ENCODE results near the gene ZBTB12.
"Not testable (repeated sequence)": the region's sequence is repeated elsewhere in the genome, so short reads cannot be mapped to it uniquely, and the experiment has no call there.

ZBTB12 gene

DNA sequence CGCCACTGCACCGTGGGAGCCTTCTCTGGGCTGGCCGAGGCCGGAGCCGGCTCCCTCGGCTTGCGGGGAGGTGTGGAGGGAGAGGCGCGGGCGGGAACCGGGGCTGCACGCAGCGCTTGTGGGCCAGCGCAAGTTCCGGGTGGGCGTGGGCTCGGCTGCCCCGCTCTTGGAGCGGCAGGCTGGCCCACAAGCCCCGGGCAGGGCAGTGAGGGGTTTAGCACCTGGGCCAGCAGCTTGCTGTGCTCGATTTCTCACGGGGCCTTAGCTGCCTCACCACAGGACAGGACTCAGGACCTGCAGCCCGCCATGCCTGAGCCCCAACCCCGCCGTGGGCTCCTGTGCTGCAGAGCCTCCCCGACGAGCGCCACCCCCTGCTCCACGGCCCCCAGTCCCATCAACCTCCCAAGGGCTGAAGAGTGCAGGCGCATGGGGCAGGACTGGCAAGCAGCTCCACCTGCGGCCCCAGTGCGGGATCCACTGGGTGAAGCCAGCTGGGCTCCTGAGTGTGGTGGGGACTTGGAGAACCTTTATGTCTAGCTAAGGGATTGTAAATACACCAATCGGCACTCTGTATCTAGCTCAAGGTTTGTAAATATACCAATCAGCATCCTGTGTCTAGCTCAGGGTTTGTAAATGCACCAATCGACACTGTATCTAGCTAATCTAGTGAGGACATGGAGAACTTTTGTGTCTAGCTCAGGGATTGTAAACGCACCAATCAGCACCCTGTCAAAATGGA is 49.7 kb downstream of the ZBTB12 start:
- in situ Hi-C loops (cut with HindIII; ENCODE audit: low sequenced_read_pairs) = not testable (repeated sequence)

DNA sequence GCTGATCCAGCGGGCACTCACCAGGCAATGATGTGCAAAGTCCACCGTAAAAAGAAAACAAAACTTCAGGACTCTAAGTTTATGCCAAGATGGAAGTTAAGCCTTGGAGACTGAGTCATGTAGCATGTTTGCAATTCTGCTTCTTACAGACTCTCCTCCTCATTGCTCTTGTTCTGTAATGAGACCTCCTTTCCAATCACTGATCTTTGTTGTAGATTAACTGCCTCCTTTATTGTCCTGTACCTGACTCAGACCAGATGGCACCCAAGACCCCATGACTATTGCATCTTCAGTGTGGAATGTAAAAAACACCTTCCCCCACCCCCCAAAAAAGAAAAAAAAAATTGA is 50.4 kb downstream of the ZBTB12 start:
- in situ Hi-C loops (cut with HindIII; ENCODE audit: low sequenced_read_pairs) = no loop called here

DNA sequence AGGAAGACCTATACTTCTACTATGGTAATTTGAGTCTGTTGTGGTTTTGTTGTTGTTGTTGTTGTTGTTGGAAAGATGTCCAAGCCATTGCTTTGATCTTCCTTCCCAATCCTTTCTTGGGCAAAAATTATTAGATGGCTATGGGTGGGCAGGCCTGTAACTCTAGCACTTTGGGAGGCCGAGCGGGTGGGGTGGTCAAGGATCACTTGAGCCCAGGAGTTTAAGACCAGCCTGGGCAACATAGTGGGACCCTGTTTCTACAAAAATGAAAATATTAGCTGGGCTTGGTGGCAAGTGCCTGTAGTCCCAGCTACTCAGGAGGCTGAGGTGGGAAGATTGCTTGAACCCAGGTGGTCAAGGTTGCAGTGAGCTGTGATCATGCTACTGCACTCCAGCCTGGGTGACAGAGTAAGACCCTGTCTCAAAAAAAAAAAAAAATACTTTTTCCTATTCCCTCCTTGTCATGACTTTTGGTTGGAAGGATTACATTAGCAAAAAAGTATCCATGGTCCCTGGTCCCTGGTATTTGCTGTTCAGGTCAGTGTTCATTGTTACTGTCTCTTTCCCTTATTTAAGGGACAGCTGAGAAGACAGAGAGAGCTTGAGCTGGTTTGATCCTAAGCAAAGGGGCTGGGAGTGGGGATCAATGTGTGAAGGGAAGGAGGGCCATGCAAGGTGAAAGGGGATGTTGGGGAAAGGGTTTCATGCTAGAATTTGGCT is 51.0 kb downstream of the ZBTB12 start:
- in situ Hi-C loops (cut with HindIII; ENCODE audit: low sequenced_read_pairs) = no loop called here
